ENCODE results near the gene EBI3.
"Not testable (repeated sequence)": the region's sequence is repeated elsewhere in the genome, so short reads cannot be mapped to it uniquely, and the experiment has no call there.

The EBI3 gene

GRCh38 chr19:4278419-4279266, 49.3 kb downstream of the EBI3 start, which contains the start of gene SHD:
SHD (plus strand) TSS chr19:4279266; CDS start chr19:4280064, 798 bp downstream.
- no peak for DNase-seq (ENCODE audit: low read depth)

- no peak for DNase-seq (ENCODE audit: low read depth)
Observed at GRCh38 chr19:4279267-4279529, 49.9 kb downstream of the EBI3 start.

- no peak for DNase-seq (ENCODE audit: low read depth)
Observed at GRCh38 chr19:4279530-4280422, 50.5 kb downstream of the EBI3 start.

GRCh38 chr19:4284176-4284958, 55.0 kb downstream of the EBI3 start:
- no peak for DNase-seq (ENCODE audit: low read depth)

- no peak for DNase-seq (ENCODE audit: low read depth)
Observed at GRCh38 chr19:4284974-4285373, 55.7 kb downstream of the EBI3 start.

- not testable (repeated sequence) for DNase-seq (ENCODE audit: low read depth)
Observed at GRCh38 chr19:4286141-4286540, 56.8 kb downstream of the EBI3 start.

All from HS-5 (cell line).